PC-9 (cell line): ENCODE data around the gene SHH.

Experiments used
- CTCF ChIP-seq: fragments of 200-600 bp; sonication (generic); conservative IDR thresholded peaks from 2 replicates; pipeline ENCODE4 v1.6.1; 2017; ENCODE audit warnings: mixed run types, antibody characterized with exemption, mild to moderate bottlenecking, moderate library complexity
- EZH2 ChIP-seq: fragments of 200-600 bp; sonication (generic); IDR thresholded peaks from 2 replicates; pipeline ENCODE4 v1.8.0; 2017; ENCODE audit warnings: antibody characterized with exemption, low read depth

- no peak for TF ChIP-seq EZH2
- no peak for TF ChIP-seq CTCF
Measured at GRCh38 chr7:155808549-155809331, 3.5 kb downstream of the SHH start.
